GM10266 (cell line): ENCODE data around the gene ADAR.

Experiments used
- DNase-seq: peaks from one replicate; pipeline ENCODE4 v3.0.0; 2012; ENCODE audit errors: extremely low spot score
- CTCF ChIP-seq: IDR thresholded peaks from 2 replicates; pipeline ENCODE4 v1.5.1; 2012; ENCODE audit warnings: mild to moderate bottlenecking, low read depth; ENCODE audit not compliant: control insufficient read depth, insufficient read depth; ENCODE audit errors: missing control alignments

Gene ADAR

DNA sequence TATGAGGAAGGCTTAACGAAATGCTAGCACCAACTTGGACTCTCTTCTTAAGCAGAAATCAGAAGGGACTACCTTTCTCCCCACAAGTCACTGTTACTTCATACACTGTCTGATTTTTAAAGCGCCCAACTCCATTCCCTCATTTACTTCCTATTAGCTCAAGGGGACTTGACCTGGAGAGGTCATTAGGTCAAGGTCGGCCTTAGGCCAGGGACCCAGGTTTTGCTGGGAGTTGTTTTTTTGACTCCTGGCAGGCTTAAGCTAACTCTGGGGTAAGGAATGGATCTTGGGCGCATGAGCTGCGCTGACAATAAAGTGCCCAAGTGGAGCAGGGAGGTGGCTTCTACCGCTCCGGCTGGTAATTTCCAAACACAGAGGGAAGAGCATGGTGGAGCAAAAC, 16.8 kb downstream of the ADAR start:
- TF ChIP-seq CTCF = no peak

DNA sequence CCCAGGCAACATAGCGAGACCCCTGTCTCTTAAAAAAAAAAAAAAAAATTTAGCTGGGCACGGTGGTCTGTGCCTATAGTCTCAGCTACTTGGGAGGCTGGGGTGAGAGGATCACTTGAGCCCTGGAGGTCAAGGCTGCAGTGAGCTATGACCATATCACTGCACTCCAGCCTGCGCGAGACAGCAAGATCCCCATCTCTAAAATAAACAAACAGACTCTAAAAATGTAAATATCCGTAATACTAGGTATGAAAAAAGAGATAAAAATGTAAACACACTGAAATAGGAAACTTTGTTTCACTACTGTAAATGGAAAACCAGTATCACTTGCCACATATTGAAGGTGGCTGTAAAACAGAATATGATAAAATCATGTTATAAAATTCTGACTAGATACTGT, 17.2 kb downstream of the ADAR start:
- no peak for DNase-seq
- TF ChIP-seq CTCF = no peak

More for the DNA sequence above, 16.8 kb downstream of the ADAR start:
- DNase-seq = no peak

GRCh38 chr1:154589780-154590179, 18.2 kb downstream of the ADAR start:
- no peak for DNase-seq

GRCh38 chr1:154586641-154587040, 21.3 kb downstream of the ADAR start:
- TF ChIP-seq CTCF = no peak
- no peak for DNase-seq

More at GRCh38 chr1:154589780-154590179, 18.2 kb downstream of the ADAR start:
- no peak for TF ChIP-seq CTCF

DNA sequence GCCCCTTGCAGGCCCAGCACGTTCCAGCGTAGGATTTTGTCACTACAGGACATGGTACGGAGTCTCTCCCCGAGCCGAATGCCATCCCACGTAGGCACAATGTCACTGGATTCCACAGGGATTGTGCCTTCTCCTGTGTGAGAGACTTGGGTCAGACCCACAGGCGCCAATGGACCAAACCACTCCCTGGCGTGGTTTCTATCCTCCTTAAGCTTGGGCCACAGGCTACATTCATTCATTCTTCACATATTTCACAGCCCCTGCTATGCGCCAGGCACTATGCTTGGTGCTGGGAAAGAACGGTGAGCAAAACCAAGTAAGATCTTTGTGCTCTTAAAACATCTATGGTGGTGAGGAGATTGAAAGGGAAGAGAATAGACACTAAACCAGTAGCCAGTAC, 21.8 kb downstream of the ADAR start:
- no peak for DNase-seq
- no peak for TF ChIP-seq CTCF

GRCh38 chr1:154584267-154584994, 23.6 kb downstream of the ADAR start:
- no peak for DNase-seq
- TF ChIP-seq CTCF = no peak

DNA sequence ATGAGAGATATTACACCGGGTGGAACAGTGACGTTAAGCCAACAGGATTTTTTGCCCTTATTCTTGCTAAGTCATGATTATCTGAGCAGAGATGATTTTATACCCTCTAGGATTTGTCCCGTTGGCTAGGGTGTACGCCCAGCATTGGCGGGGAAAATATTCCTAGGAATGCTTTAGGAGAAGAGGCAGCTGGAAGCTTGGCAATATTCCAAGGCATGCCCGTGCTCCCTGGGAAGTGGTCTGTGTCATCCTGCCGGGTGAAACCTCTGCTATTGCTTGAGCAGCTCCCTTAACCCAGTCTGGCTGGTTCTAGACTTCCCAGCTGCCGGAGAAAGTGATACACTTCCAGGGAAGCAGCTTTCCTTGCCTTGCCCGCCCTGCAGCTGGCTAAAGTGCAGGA, 24.2 kb downstream of the ADAR start:
- TF ChIP-seq CTCF = no peak
- DNase-seq = no peak
